Suprapubic skin (tissue), 4 donors: ENCODE results near the gene DCP1B. TPM values are rescaled to one million over a fixed set of nuclear protein-coding genes. Genes with fewer than 3 reads are reported as not detected.
"Not testable (repeated sequence)": the region's sequence is repeated elsewhere in the genome, so short reads cannot be mapped to it uniquely, and the experiment has no call there.

ENCODE experiments used
- DNase-seq, 2 donors: peaks; one replicate each; pipeline ENCODE4 v3.0.0-alpha.2; 2019; ENCODE audit warnings: low spot score in 2 of 2
- H3K27ac ChIP-seq: fragments of 200-600 bp; sonication (generic); one replicate; pipeline ENCODE4 v1.5.1; 2019
- H3K27me3 ChIP-seq: fragments of 200-600 bp; sonication (generic); one replicate; pipeline ENCODE4 v1.5.1; 2019
- H3K36me3 ChIP-seq: fragments of 200-600 bp; sonication (generic); one replicate; pipeline ENCODE4 v1.5.1; 2019
- H3K4me1 ChIP-seq: fragments of 200-600 bp; sonication (generic); one replicate; pipeline ENCODE4 v1.5.1; 2019
- H3K4me3 ChIP-seq: fragments of 200-600 bp; sonication (generic); one replicate; pipeline ENCODE4 v1.5.1; 2019; ENCODE audit warnings: mild to moderate bottlenecking
- H3K9me3 ChIP-seq: fragments of 200-600 bp; sonication (generic); one replicate; pipeline ENCODE4 v1.5.1; 2019
- EP300 ChIP-seq: sonication (generic); formaldehyde crosslinking; IDR thresholded peaks from one replicate; pipeline ENCODE4 v1.6.1; 2017; ENCODE audit warnings: antibody characterized with exemption
- POLR2A ChIP-seq, 2 donors: fragments of 450-650 bp; IDR thresholded peaks; one replicate each; pipeline ENCODE4 v1.6.1; 2017; ENCODE audit warnings: antibody characterized with exemption in 2 of 2, mild to moderate bottlenecking in 2 of 2, moderate library complexity in 2 of 2
- POLR2AphosphoS5 ChIP-seq, 3 donors: sonication (generic); formaldehyde crosslinking; IDR thresholded peaks; one replicate each; pipeline ENCODE4 v1.6.1; 2017; ENCODE audit warnings: antibody characterized with exemption in 3 of 3
- WGBS: methylation state at CpG from one replicate; pipeline ENCODE4 v1.1.5; 2018; 5-methylcytosine and 5-hydroxymethylcytosine counted together
- total RNA-seq, 4 donors: library from RNA; depleted of rRNA; stranded (reverse); fragments of >200 nt; gene quantifications; one replicate each; pipeline ENCODE4 v1.1.0, GENCODE V29; 2016
- TF ChIP-seq, protein P1 (sequence below), 2 donors: fragments of 200-600 bp in 1 of 2; fragments of 450-650 bp in 1 of 2; sonication (generic) in 1 of 2; IDR thresholded peaks; one replicate each; pipeline ENCODE4 v1.5.1; 2016 to 2019; ENCODE audit warnings: antibody characterized with exemption in 2 of 2, mild to moderate bottlenecking in 1 of 2, moderate library complexity in 1 of 2

The DCP1B gene
- total RNA-seq, 4 donors from 2014 or later = 11.5 to 19.5 (median 13.3) TPM

DNA sequence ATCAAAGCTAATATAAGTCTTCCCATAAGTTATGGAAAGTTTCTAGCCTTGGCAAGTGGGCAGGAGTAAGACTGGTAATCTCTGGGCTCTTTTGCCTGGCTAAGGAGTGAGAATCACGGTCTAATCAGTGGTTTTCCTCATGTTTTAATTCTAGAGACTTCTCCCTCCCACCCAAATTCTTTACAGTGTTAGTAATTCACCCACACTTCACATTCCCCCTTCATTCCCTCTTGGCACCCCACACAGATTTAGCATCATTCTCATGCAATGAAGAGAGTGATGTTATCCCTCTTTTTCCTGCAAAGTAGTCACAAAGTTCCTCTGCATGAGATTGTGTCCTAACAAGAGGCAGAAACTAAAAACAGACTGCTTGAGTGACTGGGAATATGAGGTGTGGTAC, 57.2 kb downstream of the DCP1B start:
- Histone ChIP-seq H3K27ac (no peak overlapping the region), H3K4me1 (peaks cover 20% of the 10 kb centered on the region), H3K9me3 (no peaks in the 10 kb centered on the region), H3K4me3 (no peak overlapping the region), H3K36me3 (peaks cover 53% of the 10 kb centered on the region), H3K27me3 (no peaks in the 10 kb centered on the region)
- TF ChIP-seq EP300 = no peak
- TF ChIP-seq, protein P1, sequence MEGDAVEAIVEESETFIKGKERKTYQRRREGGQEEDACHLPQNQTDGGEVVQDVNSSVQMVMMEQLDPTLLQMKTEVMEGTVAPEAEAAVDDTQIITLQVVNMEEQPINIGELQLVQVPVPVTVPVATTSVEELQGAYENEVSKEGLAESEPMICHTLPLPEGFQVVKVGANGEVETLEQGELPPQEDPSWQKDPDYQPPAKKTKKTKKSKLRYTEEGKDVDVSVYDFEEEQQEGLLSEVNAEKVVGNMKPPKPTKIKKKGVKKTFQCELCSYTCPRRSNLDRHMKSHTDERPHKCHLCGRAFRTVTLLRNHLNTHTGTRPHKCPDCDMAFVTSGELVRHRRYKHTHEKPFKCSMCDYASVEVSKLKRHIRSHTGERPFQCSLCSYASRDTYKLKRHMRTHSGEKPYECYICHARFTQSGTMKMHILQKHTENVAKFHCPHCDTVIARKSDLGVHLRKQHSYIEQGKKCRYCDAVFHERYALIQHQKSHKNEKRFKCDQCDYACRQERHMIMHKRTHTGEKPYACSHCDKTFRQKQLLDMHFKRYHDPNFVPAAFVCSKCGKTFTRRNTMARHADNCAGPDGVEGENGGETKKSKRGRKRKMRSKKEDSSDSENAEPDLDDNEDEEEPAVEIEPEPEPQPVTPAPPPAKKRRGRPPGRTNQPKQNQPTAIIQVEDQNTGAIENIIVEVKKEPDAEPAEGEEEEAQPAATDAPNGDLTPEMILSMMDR (IDR thresholded peaks at IDR 0.05) = no peak
- TF ChIP-seq POLR2A (IDR thresholded peaks at IDR 0.05) = no peak
- no peak for TF ChIP-seq POLR2AphosphoS5 (IDR thresholded peaks at IDR 0.05)
- no peak for DNase-seq
- 73% methylated on average over 1 of the region's 1 CpG for WGBS

DNA sequence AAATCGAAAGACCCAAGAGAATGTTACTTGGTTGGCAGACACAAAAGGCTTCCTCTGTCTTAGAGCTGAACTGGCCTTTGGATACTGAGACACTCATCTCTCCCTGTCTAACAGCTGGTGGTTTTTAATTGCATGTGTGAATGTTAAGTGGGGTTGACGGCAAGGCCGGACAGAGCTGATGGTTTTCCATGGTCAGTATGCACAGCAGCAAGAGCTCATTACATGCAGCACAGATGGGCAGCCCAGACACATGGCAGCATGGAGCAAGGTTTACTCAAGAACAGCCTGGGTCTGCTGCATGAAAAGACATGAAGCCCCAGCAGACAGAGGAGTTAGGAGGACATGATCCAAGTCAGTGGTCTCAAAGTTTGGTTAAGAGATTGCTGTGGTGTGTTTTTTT, 58.0 kb downstream of the DCP1B start:
- peaks cover 49% of the 10 kb centered on the region for H3K36me3 ChIP-seq
- no peak for TF ChIP-seq POLR2AphosphoS5 (IDR thresholded peaks at IDR 0.05)
- TF ChIP-seq, protein P1 (IDR thresholded peaks at IDR 0.05) = no peak
- no peak for TF ChIP-seq POLR2A (IDR thresholded peaks at IDR 0.05)
- TF ChIP-seq EP300 = no peak
- WGBS = 74% methylated on average over 3 of the region's 3 CpGs
- peaks cover 20% of the 10 kb centered on the region for H3K4me1 ChIP-seq
- H3K27me3 ChIP-seq = no peaks in the 10 kb centered on the region
- H3K4me3 ChIP-seq = no peak overlapping the region
- DNase-seq = no peak
- no peak overlapping the region for H3K27ac ChIP-seq
- H3K9me3 ChIP-seq = no peaks in the 10 kb centered on the region

DNA sequence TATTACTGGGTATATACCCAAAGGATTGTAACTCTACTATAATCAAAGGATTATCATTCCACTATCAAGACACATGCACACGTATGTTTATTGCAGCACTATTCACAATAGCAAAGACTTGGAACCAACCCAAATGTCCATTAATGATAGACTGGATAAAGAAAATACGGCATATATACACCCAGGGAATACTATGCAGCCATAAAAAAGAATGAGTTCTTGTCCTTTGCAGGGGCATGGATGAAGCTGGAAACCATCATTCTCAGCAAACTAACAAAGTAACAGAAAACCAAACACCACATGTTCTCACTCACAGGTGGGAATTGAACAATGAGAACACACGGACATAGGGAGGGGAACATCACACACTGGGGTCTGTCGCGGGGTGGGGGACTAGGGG, 58.8 kb downstream of the DCP1B start:
- H3K9me3 ChIP-seq, H3K27me3 ChIP-seq, H3K27ac ChIP-seq, H3K4me3 ChIP-seq, DNase-seq: not testable (repeated sequence)
- H3K4me1 ChIP-seq = peaks cover 16% of the 10 kb centered on the region
- WGBS = 97% methylated on average over 5 of the region's 5 CpGs
- peaks cover 51% of the 10 kb centered on the region for H3K36me3 ChIP-seq

DNA sequence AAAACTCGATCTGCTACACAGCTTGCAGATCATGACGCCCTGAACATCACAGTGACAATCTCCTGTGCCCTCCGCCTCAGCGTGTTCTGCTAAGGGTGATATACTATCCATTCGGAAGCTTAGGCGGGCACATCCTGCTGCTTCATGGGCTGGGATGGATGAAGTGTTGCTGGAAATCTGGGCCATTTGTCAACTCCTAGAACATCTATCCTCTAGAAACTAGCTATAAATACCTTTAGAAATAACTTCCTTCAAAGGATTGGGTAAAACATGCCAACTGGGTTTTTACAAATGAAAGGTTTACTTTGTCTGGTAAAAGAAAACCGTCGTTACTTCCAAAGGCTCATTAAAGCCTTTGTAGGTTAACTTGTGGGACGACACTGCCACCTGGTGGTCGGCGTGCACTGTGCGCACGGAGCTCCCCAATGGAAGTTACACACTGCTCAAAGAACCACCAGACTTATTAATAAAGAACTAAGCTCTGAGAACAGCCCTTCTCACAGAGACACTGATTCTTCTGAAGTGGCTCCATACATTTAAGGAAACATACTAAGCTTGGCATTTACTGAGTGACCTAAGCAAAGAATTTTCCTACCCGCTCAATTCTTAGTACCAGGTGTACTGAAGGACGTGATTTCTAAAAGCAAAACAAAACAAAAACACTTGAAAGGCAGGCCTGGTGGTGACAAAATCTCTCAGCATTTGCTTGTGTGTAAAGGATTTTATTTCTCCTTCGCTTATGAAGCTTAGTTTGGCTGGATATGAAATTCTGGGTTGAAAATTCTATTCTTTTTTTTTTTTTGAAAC, 64.3 kb downstream of the DCP1B start:
- 29% methylated on average over 16 of the region's 16 CpGs for WGBS
- no peak overlapping the region for H3K27ac ChIP-seq
- peak; percentile 91 to 92 for DNase-seq
- H3K36me3 ChIP-seq = peaks cover 17% of the 10 kb centered on the region
- peaks cover 12% of the 10 kb centered on the region for H3K4me1 ChIP-seq
- H3K9me3 ChIP-seq = no peaks in the 10 kb centered on the region
- TF ChIP-seq, protein P1 (IDR thresholded peaks at IDR 0.05) = peak; percentile 94 to 95
- no peak for TF ChIP-seq EP300
- TF ChIP-seq POLR2A (IDR thresholded peaks at IDR 0.05) = no peak
- no peaks in the 10 kb centered on the region for H3K27me3 ChIP-seq
- no peak overlapping the region for H3K4me3 ChIP-seq

DNA sequence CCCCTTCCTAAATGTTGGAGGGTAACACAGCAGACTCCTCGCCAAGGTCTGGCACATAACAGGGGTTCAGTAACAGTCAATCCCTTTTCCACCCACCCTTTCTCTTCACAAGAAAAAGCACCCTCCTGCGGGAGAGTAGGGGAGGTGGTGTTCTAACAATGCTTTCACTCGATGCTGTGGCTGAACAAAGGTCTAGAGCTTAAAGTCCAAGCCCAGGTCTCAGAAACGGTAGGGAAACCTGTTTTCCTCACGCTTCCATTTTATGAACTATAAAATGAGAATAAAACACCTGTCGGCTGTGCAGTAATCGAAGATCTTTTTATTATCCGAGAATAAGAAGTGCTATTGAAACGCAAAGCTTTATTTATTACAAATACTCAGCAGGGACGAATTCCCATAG, 64.9 kb downstream of the DCP1B start:
- Histone ChIP-seq H3K36me3 (peaks cover 17% of the 10 kb centered on the region), H3K9me3 (no peaks in the 10 kb centered on the region), H3K4me1 (peaks cover 12% of the 10 kb centered on the region), H3K27ac (no peak overlapping the region), H3K27me3 (no peaks in the 10 kb centered on the region), H3K4me3 (no peak overlapping the region)
- WGBS = 72% methylated on average over 10 of the region's 10 CpGs
- TF ChIP-seq, protein P1 (IDR thresholded peaks at IDR 0.05) = no peak
- TF ChIP-seq EP300 = no peak
- no peak for TF ChIP-seq POLR2AphosphoS5 (IDR thresholded peaks at IDR 0.05)
- TF ChIP-seq POLR2A (IDR thresholded peaks at IDR 0.05) = no peak
- no peak for DNase-seq
